IPS DF 19.7 (cell line): ENCODE results near the gene TAAR5.
"Not testable (repeated sequence)": the region's sequence is repeated elsewhere in the genome, so short reads cannot be mapped to it uniquely, and the experiment has no call there.

ENCODE experiments used
- DNase-seq: peaks from one replicate; pipeline ENCODE4 v3.0.0-alpha.2; 2013; ENCODE audit warnings: low read depth, low spot score

Gene TAAR5, protein sequence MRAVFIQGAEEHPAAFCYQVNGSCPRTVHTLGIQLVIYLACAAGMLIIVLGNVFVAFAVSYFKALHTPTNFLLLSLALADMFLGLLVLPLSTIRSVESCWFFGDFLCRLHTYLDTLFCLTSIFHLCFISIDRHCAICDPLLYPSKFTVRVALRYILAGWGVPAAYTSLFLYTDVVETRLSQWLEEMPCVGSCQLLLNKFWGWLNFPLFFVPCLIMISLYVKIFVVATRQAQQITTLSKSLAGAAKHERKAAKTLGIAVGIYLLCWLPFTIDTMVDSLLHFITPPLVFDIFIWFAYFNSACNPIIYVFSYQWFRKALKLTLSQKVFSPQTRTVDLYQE

DNA sequence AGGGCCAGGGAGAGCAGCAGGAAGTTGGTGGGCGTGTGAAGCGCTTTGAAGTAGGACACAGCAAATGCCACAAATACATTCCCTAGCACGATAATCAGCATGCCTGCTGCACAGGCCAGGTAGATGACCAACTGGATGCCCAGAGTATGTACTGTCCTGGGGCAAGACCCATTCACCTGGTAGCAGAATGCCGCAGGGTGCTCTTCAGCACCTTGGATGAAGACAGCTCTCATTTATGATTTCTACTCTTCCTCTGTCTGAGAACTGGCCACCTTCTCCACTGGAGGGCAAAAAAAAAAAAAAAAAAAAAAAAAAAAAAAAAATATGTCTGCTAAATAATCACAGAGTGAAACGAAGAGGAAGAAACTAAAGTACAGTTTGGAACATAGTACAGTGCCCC lies at the start of gene TAAR5:
Gene TAAR5, minus strand, starts transcription at position 288 of the 400 bp plus-strand sequence. Its CDS starts 55 bp downstream, at position 233.
- DNase-seq = no peak

DNA sequence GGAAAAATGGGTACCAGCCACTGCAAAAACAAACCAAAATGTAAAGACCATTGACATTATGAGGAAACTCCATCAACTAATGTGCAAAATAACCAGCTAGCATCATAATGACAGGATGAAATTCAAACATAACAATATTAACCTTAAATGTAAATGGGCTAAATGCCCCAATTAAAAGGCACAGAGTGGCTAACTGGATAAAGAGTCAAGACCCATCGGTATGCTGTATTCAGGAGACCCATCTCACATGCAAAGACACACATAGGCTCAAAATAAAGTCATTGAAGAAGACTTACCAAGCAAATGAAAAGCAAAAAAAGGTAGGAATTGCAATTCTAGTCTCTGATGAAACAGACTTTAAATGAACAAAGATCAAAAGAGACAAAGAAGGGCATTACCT lies 47.6 kb upstream of the TAAR5 start:
- DNase-seq = not testable (repeated sequence)

GRCh38 chr6:132635906-132636305 lies 46.4 kb upstream of the TAAR5 start:
- DNase-seq = not testable (repeated sequence)

GRCh38 chr6:132635288-132635687 lies 45.7 kb upstream of the TAAR5 start:
- DNase-seq = not testable (repeated sequence)

DNA sequence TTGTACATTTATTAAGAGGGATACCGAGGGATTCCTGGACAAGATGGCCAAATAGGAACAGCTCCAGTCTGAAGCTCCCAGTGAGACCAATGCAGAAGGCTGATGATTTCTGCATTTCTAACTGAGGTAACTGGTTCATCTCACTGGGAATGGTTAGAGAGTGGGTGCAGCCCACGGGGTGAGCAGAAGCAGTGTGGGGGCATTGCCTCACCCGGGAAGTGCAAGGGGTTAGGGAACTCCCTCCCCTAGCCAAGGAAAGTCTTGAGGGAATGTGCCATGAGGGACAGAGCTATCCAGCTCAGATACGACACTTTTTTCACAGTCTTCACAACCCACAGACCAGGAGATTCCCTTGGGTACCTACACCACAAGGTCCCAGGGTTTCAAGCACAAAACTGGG lies 45.3 kb upstream of the TAAR5 start:
- DNase-seq = no peak

DNA sequence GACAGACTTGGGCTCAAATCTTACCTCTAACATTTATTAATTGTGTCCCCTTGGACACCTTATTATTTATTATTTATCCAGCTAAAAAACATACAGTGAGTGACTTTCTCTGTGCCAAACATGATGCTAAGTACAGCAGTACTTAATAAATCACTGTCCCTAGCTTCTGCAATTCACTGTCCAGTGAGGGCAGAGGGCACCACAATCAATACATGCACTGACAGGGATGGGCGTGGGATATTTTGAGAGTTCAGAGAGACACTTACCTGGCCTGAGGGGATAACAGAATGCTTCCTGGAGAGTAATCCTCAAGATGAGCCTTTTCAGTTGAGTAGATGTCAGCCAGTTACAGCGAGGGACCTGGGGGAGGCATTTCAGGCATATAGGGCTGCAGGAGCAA lies 43.8 kb upstream of the TAAR5 start:
- no peak for DNase-seq

DNA sequence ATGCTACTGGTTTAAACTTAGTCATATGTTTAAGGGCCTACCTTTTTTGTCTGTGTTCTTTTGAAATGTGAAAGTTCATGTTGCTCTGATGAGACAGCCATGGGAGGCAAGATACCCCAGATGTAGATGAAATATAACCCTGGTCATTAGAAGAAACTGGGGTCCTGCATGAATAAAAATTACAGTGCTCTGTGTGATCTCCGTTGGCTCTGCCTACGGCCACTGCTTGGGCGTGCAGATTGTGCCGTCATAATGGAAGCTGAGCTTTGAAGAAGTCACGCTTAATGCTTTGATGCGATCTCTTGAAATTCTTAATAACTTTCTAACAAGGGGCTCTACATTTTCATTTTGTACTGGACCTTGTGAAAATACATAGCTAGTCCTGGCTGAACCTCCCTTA lies 34.6 kb upstream of the TAAR5 start, which contains the start of gene TAAR2:
Gene TAAR2, minus strand, starts transcription at position 101 of the 400 bp plus-strand sequence. Its CDS starts 0 bp downstream, at position 101.
- DNase-seq = no peak

DNA sequence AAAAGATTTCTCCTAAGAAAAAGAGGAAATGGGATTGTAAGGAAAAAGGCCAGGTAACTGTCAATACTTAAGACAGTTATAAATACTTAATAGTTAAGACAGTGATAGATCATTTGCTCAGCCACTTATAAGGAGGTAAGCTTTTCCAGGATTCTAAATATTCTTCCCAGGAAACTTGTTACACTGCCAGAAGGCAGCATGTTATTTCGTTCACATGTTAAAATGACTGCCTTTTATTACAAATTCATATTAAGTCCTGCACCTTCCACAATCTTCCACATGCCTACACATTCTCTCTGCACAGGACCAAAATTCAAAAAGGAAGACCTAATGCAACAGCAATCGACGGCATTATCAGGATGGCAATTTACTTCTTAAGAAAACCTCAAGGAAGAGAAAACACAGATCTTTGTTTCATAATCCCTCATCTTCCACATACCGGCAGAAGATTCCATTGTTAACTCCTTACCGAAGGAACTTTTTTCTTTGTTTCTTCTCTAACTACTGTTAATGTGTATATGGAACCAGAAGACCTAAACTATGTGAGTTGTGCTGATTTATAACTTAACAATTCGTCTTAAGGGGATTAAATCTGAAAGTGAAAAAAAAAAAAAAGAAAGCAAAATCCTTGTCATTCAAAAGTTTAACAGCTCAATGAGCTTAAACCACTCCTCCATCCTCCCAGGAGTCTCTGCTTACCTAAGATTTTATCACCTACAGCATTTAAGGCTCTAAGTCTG lies 33.7 kb upstream of the TAAR5 start:
- no peak for DNase-seq

GRCh38 chr6:132616677-132617076 lies 27.1 kb upstream of the TAAR5 start:
- no peak for DNase-seq

DNA sequence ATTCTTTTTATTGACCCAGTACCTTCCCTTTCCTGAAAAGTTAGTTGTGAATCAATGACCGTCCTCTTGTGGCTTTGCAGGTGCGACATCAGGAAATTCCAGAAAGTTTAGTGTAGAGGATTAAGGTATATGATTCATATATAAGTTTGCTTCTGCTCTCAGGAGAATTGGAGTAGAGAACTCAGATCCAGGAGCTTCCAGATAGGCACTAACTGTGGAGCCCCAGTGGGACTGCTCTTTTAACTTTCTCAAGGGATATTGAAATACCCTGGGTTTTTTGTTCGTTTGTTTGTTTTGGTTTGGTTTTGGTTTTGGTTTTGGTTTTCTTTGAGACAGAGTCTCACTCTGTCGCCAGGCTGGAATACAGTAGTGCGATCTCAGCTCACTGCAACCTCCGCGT lies 25.0 kb upstream of the TAAR5 start:
- DNase-seq = no peak

DNA sequence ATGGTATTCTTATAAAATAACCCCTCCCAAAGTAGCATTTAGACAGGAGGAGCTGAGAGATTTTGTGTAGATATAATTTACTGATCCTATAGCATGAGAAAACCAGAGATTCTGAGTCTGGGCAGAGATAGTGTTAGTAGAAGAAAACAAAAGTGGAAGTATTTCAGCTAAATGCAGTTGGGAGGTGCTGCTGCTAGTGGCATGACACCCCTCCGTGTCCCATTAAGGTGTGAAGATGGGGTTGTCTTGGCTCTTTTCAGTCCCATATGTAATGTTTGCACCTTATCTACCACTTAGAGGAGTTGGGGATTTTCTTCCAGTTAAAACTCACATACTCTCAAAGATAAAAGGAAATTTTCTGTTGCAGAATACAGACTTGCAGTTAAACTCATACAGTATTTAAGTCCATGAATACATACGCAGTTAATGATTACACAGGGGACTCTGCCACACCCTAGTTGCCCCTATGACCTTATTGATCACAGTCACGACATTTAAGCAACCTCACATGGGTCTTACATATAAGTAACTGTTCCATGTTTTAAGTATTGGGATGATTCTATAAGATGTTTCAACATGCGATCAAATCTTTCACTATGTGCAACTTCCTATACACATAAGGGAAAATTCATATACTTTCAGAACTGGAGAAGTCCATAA lies 23.0 kb upstream of the TAAR5 start:
- no peak for DNase-seq

DNA sequence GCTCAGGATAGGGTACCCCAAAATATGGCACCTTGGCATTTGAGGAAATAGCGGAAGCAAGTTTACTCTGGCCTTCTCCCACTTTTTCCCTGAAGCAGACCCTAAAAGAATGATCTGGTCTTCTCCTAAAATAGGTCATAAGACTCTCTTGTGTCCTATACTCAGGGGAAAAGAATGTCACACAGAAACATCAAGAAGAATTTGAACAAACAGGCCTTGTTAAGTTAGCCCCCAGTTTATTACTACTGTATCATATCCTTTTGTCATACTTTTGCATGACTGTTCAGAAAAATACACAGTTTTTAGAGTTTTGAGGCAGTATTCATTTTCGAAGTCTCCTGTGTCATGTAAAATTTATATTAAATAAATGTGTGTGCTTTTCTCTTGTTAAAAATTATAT lies 22.1 kb upstream of the TAAR5 start:
- no peak for DNase-seq

- no peak for DNase-seq
Measured at GRCh38 chr6:132607544-132608233, 18.1 kb upstream of the TAAR5 start.

GRCh38 chr6:132604635-132605152 lies 15.2 kb upstream of the TAAR5 start:
- DNase-seq = no peak

- DNase-seq = not testable (repeated sequence)
Measured at GRCh38 chr6:132600900-132601299, 11.4 kb upstream of the TAAR5 start.

DNA sequence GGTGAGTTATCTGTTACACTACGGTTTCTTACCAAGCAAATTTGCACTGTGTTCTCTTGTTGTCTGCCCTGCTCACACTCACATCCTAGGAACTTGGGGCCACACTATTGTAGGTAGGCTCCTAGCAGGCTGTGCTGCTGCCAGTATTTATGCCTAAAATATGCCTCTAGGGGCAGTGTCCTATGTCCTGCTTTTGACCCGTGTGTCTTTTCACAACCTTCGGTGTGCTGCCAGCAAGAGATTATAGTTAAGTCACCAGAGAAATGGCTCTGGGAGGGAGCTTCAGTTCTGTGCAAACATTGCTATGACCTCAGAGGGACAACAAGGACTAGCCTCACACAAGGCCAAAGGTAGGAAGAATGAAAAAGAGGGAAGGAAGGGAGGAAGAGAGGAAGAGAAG lies 8.9 kb upstream of the TAAR5 start:
- peak; percentile 33 for DNase-seq

DNA sequence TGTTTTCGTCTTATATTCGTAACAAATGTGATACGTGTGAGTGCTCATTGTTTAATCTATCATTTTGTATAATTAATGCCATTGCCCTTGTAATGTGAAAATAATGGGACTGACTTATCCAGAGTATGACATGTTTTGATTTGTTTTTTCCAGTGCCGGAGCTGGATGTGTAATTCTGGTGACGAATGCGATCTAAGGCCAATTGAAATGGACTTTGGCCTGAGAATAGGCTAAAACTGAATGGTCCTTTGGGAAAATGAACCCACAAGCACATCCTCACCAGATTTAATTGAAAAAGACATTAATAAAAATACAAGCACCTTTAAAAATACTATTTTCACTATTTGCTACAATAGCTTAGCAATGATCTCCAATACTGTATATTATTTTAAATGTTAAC lies 6.7 kb upstream of the TAAR5 start:
- no peak for DNase-seq

DNA sequence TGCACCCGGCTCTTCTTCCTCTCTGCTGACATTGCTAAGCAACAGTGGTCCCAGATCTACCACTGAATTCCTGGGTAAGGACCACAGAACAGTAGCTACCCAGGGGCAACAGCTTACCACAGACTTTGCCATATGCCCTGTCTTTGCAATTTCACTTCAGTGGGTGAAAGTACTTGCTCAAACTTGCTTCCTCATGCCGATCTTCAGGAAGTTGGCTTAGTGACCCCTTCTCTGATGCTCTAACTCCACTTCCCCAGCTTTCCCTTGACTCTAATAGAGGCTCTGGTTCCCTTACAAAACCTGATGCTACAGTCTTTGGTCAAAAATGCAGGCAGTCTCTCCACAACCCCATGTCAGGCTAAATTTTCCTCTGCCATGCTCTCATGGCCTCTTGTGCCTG lies 3.3 kb upstream of the TAAR5 start:
- no peak for DNase-seq

GRCh38 chr6:132590362-132590761 lies 821 bp upstream of the TAAR5 start:
- DNase-seq = no peak

- no peak for DNase-seq
Measured at GRCh38 chr6:132587424-132587823, 2.1 kb downstream of the TAAR5 start.

GRCh38 chr6:132584698-132585097 lies 4.8 kb downstream of the TAAR5 start:
- DNase-seq = no peak

GRCh38 chr6:132571774-132572173 lies 17.8 kb downstream of the TAAR5 start:
- DNase-seq = no peak
